Activated T-cell treated with anti-CD3 and anti-CD28 coated beads, Interleukin-2, amount 50 U/mL, for 4 hours (primary cell): ENCODE measurements around the gene LTBR. TPM values are rescaled to one million over a fixed set of nuclear protein-coding genes. Genes with fewer than 3 reads are reported as not detected.

Source experiments
- ATAC-seq, 2 donors: fragments of 200-7000 bp; cut with Tn5 transposase; one replicate each; pipeline ENCODE4 v1.10.0; 2021
- DNase-seq: peaks from one replicate; pipeline ENCODE4 v3.0.0-alpha.2; 2020
- H3K27me3 Mint-ChIP-seq: one replicate; pipeline ENCODE4 v1.8.0; 2021; ENCODE audit warnings: low read depth, mixed read lengths
- H3K36me3 Mint-ChIP-seq: one replicate; pipeline ENCODE4 v1.8.0; 2022; ENCODE audit warnings: mixed read lengths; ENCODE audit not compliant: insufficient read depth
- H3K4me1 Mint-ChIP-seq: one replicate; pipeline ENCODE4 v1.8.0; 2021; ENCODE audit warnings: low read depth, mixed read lengths
- H3K4me3 Mint-ChIP-seq: one replicate; pipeline ENCODE4 v1.8.0; 2021; ENCODE audit warnings: mild to moderate bottlenecking, moderate library complexity, mixed read lengths
- H3K9me3 Mint-ChIP-seq: one replicate; pipeline ENCODE4 v1.8.0; 2021; ENCODE audit warnings: mixed read lengths
- total RNA-seq, 3 donors: library from RNA; stranded (reverse); gene quantifications; one replicate each; pipeline ENCODE4 v1.2.1, GENCODE V29; 2021

Gene LTBR
- total RNA-seq, 3 donors from 2014 or later: 1.0 to 2.8 (median 1.3) TPM

- peaks cover 24% of the 10 kb centered on the region for H3K4me1 Mint-ChIP-seq
These were observed 5.1 kb upstream of the LTBR start for GRCh38 chr12:6378709-6379472.

GRCh38 chr12:6380141-6381121 is 3.5 kb upstream of the LTBR start:
- H3K4me1 Mint-ChIP-seq: peaks cover 27% of the 10 kb centered on the region
- H3K27me3 Mint-ChIP-seq: peaks cover 26% of the 10 kb centered on the region
- H3K9me3 Mint-ChIP-seq: no peaks in the 10 kb centered on the region
- H3K4me3 Mint-ChIP-seq: no peak overlapping the region
- no peaks in the 10 kb centered on the region for H3K36me3 Mint-ChIP-seq
- ATAC-seq: no peak
- DNase-seq: no peak

More at GRCh38 chr12:6378709-6379472, 5.1 kb upstream of the LTBR start:
- Mint-ChIP-seq H3K36me3 (no peaks in the 10 kb centered on the region), H3K4me3 (no peak overlapping the region), H3K9me3 (no peaks in the 10 kb centered on the region), H3K27me3 (peaks cover 23% of the 10 kb centered on the region)
- no peak for DNase-seq
- no peak for ATAC-seq

GRCh38 chr12:6382371-6382770 is 1.6 kb upstream of the LTBR start:
- ATAC-seq (no peak), DNase-seq (no peak)
- Mint-ChIP-seq H3K4me3 (no peak overlapping the region), H3K9me3 (no peaks in the 10 kb centered on the region), H3K36me3 (no peaks in the 10 kb centered on the region), H3K4me1 (peaks cover 9% of the 10 kb centered on the region), H3K27me3 (peaks cover 26% of the 10 kb centered on the region)

- H3K9me3 Mint-ChIP-seq: no peaks in the 10 kb centered on the region
- H3K4me1 Mint-ChIP-seq: peaks cover 5% of the 10 kb centered on the region
- H3K36me3 Mint-ChIP-seq: no peaks in the 10 kb centered on the region
- no peak for ATAC-seq
- H3K4me3 Mint-ChIP-seq: no peak overlapping the region
- peaks cover 26% of the 10 kb centered on the region for H3K27me3 Mint-ChIP-seq
- DNase-seq: no peak
These were observed 980 bp upstream of the LTBR start for GRCh38 chr12:6382982-6383381.

GRCh38 chr12:6384499-6385436 is 806 bp downstream of the LTBR start:
- H3K4me1 Mint-ChIP-seq: peaks cover 5% of the 10 kb centered on the region
- peaks cover 26% of the 10 kb centered on the region for H3K27me3 Mint-ChIP-seq
- DNase-seq: no peak
- no peaks in the 10 kb centered on the region for H3K36me3 Mint-ChIP-seq
- no peaks in the 10 kb centered on the region for H3K9me3 Mint-ChIP-seq
- H3K4me3 Mint-ChIP-seq: no peak overlapping the region
- ATAC-seq: no peak

GRCh38 chr12:6386038-6386437 is 2.1 kb downstream of the LTBR start:
- no peak for DNase-seq

GRCh38 chr12:6386491-6386890 is 2.5 kb downstream of the LTBR start:
- Mint-ChIP-seq H3K4me1 (peaks cover 5% of the 10 kb centered on the region), H3K9me3 (no peaks in the 10 kb centered on the region), H3K36me3 (no peaks in the 10 kb centered on the region), H3K4me3 (no peak overlapping the region), H3K27me3 (peaks cover 20% of the 10 kb centered on the region)
- no peak for DNase-seq
- no peak for ATAC-seq

More at GRCh38 chr12:6386038-6386437, 2.1 kb downstream of the LTBR start:
- Mint-ChIP-seq H3K36me3 (no peaks in the 10 kb centered on the region), H3K4me1 (peaks cover 5% of the 10 kb centered on the region), H3K4me3 (no peak overlapping the region), H3K27me3 (peaks cover 25% of the 10 kb centered on the region), H3K9me3 (no peaks in the 10 kb centered on the region)
- no peak for ATAC-seq

- peaks cover 5% of the 10 kb centered on the region for H3K4me1 Mint-ChIP-seq
- DNase-seq: no peak
- no peaks in the 10 kb centered on the region for H3K9me3 Mint-ChIP-seq
- no peaks in the 10 kb centered on the region for H3K36me3 Mint-ChIP-seq
- no peak overlapping the region for H3K4me3 Mint-ChIP-seq
- ATAC-seq: no peak
- H3K27me3 Mint-ChIP-seq: peaks cover 11% of the 10 kb centered on the region
These were observed 3.6 kb downstream of the LTBR start for GRCh38 chr12:6387541-6387940.

- DNase-seq (no peak), ATAC-seq (no peak)
- H3K27me3 Mint-ChIP-seq: no peaks in the 10 kb centered on the region
- H3K4me1 Mint-ChIP-seq: no peaks in the 10 kb centered on the region
- H3K9me3 Mint-ChIP-seq: no peaks in the 10 kb centered on the region
- no peaks in the 10 kb centered on the region for H3K36me3 Mint-ChIP-seq
- H3K4me3 Mint-ChIP-seq: no peak overlapping the region
These were observed 6.3 kb downstream of the LTBR start for GRCh38 chr12:6390084-6390799.

- DNase-seq (no peak), ATAC-seq (no peak)
- H3K4me3 Mint-ChIP-seq: no peak overlapping the region
- H3K27me3 Mint-ChIP-seq: no peaks in the 10 kb centered on the region
- H3K4me1 Mint-ChIP-seq: no peaks in the 10 kb centered on the region
- no peaks in the 10 kb centered on the region for H3K9me3 Mint-ChIP-seq
- H3K36me3 Mint-ChIP-seq: no peaks in the 10 kb centered on the region
These were observed 7.1 kb downstream of the LTBR start for GRCh38 chr12:6391013-6391412.

GRCh38 chr12:6392504-6392903 is 8.5 kb downstream of the LTBR start:
- Mint-ChIP-seq H3K4me1 (no peaks in the 10 kb centered on the region), H3K4me3 (no peak overlapping the region), H3K36me3 (no peaks in the 10 kb centered on the region)

GRCh38 chr12:6393109-6393508 is 9.1 kb downstream of the LTBR start:
- no peaks in the 10 kb centered on the region for H3K9me3 Mint-ChIP-seq
- H3K36me3 Mint-ChIP-seq: no peaks in the 10 kb centered on the region
- ATAC-seq: no peak
- DNase-seq: no peak
- no peaks in the 10 kb centered on the region for H3K4me1 Mint-ChIP-seq
- H3K4me3 Mint-ChIP-seq: no peak overlapping the region
- H3K27me3 Mint-ChIP-seq: no peaks in the 10 kb centered on the region

More at GRCh38 chr12:6392504-6392903, 8.5 kb downstream of the LTBR start:
- ATAC-seq (no peak), DNase-seq (no peak)
- Mint-ChIP-seq H3K27me3 (no peaks in the 10 kb centered on the region), H3K9me3 (no peaks in the 10 kb centered on the region)

GRCh38 chr12:6394398-6394797 is 10.4 kb downstream of the LTBR start:
- ATAC-seq: no peak
- H3K4me1 Mint-ChIP-seq: no peaks in the 10 kb centered on the region
- no peaks in the 10 kb centered on the region for H3K9me3 Mint-ChIP-seq
- H3K36me3 Mint-ChIP-seq: no peaks in the 10 kb centered on the region
- H3K27me3 Mint-ChIP-seq: no peaks in the 10 kb centered on the region
- no peak for DNase-seq
- no peak overlapping the region for H3K4me3 Mint-ChIP-seq
